GM21515 (cell line): ENCODE results near the gene MBOAT1.
"Not testable (repeated sequence)": the region's sequence is repeated elsewhere in the genome, so short reads cannot be mapped to it uniquely, and the experiment has no call there.

ENCODE experiments used
- ATAC-seq: cut with Tn5 transposase; IDR thresholded peaks from one replicate; pipeline ENCODE4 v1.9.1; 2021; ENCODE audit not compliant: unreplicated experiment

MBOAT1 gene

DNA sequence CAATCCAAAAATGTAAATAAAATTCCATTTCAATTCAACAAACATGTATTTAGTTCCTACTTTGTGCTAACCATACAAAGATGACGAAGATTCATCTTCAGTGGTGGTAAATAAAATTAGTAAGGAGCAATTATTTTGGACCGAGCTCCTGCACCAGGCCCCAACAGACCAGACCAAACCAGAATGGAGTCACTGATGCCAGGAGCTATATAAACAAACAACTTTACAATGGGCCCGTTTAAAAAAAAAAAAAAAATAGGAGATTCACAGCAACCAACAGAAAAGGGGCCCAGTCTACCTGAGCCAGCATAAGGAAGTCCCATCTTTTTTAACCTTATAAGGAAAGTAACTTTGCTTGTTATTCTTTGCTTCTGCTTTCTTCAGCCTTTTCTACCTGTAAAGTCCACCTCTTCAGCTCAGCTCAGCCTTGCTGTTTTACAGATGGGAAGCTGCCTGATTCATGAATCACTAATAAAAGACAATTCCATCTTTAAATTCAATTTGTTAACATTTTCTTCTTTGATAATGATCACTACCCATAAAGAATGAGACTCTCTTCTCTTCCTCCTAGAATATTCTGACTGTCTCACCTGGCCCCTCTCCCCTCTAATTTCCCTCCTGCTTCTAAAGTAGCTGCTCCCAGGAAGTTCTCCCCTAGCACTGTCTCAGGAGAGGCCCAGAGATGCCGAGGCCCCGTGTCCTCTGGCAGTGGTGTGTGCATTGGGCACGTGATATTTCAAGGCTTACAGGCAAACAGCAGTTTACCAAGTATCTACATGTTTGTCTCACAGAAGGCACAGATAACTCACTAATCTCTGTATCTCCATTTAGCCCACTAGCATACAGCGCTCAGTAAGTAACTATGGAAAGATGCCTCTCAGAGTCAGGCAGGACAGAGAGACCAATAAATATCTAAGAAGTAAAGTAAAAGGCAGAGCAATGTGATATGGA lies 8.4 kb downstream of the MBOAT1 start:
- no peak for ATAC-seq

GRCh38 chr6:20202699-20203302 lies 9.5 kb downstream of the MBOAT1 start:
- ATAC-seq: no peak

DNA sequence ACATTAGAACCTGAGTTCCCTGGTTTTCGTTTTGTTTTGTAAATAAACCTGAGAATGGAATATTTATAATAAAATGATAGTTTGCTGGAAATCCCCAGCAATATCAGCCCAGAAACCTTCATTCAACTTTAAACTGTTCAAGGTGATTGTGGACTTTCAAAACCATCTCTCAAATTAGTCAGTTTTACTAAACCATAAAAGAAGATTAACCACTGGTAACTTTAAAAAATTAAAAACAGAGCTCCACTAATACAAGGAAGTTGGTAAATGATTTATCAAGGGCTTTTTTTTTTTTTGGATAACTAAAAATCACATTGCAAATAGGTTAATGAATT lies 10.0 kb downstream of the MBOAT1 start:
- no peak for ATAC-seq

DNA sequence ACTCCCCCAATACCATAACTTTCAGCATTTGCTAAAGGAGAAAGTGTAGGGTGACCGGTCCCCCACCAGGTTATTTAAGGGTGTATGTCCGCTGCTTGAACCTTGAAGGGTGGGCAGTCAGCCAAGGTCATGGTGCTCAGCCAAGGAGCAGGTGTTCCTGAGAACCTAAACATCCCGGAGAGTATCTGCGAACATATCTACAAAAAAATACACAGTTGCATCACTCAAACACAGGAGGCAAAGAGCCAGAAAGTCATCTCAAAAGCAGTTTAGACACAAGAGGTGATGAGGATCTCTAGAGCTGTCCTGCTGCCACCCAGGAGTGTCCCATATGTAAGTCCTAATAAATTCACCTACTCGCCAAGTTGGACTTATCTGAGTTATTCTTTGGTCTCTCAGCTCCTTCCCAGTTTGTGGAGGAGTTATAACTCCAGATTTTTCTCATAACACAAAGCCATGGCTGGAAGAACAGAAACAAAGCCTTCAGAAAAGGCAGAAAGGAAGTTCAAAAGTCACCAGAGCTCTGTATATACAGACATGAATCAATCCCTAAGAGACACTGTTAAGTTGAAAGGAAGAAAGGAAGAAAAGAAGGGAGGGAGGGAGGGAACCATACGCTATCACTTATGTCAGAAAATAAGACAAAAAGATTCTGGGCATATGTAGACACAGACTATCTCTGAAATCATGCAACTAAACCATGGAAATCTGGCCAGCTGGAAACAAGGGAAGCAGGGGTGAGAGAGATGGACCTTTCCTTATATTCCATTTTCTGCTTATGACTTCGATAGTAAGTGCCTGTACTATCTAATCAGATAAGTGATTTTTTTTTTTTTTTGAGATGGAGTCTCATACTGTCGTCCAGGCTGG lies 11.3 kb downstream of the MBOAT1 start:
- no peak for ATAC-seq

- no peak for ATAC-seq
Observed at GRCh38 chr6:20198775-20199174, 13.5 kb downstream of the MBOAT1 start.

DNA sequence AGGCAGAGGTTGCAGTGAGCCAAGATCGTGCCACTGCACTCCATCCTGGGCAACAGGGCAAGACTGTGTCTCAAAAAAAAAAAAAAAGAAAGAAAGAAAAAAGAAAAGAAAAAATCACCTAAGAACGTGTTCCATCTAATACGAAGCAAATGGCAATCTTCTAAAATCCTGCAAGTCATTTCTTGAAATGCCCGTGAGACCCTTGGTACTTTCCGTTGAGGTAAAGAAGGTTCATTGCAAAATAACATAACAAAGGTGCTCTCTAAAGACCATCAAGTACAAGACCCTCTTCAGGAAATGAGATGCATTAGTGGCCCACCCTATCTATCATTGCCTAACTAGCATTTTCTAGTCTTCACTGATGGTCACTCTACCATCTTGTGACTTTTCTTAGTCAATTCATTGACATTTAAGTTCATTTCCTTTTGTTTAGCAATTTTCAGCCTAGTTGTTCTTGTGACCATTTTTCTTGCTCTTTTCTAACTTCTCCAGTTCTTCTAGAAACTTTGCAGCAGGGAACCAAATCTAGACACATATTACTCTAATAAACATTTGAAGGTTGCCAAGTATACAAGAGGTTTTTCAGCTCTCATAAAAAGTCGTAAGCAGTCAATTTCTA lies 14.0 kb downstream of the MBOAT1 start:
- ATAC-seq: no peak

DNA sequence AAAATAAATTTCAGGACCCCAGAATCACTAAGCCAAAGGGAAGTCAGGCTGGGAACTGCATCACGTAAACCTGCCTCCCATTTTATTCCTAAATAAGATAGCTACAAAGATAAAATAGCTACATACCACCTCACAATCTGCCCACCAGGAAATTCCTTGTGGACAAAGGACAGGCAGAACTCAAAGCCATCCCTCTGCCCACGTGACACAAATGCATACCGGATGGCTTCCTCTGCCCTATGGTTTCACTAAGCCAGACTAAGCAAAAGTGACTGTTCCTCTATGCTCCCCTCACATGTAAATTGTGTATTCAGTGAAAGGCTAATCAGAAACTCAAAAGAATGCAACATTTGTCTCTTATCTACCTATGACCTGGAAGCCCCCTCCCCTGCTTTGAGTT lies 15.0 kb downstream of the MBOAT1 start:
- no peak for ATAC-seq

DNA sequence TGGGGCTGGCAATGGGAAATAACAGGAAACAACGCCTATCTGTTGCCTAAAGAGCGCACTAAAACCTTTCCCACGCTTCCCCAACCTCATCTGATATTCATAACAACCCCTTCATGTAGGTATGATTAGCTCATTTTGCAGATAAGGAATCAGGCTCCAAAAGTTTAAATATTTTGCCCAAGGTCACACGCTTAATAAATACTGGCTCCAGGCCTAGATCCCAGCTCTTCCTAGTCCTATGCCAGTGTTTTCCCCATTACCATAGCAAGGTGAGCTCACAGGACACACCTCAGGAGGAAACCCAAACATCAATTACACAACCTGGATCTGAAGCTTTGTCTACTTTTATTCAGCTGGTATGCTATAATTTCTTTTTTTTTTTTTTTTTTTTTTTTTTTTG lies 19.6 kb downstream of the MBOAT1 start:
- no peak for ATAC-seq

DNA sequence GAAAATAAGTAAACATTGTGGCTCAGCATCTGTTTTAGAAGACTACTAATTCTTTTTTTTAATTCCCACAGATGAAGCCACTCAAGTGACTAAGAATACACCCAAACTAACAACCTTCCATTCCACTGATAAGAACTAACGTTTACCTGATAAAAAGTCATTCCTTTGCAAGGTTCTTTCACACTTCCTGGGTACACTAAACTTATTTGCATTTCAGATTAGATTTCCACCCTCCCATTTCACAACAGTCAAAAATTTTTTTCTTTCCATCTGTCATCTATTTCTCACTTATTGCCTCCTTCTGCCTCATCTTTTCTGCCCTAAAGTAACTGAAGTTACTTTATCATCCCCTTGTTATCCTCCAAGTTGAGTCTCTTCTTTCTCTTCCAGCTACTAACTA lies 20.3 kb downstream of the MBOAT1 start:
- ATAC-seq: no peak

DNA sequence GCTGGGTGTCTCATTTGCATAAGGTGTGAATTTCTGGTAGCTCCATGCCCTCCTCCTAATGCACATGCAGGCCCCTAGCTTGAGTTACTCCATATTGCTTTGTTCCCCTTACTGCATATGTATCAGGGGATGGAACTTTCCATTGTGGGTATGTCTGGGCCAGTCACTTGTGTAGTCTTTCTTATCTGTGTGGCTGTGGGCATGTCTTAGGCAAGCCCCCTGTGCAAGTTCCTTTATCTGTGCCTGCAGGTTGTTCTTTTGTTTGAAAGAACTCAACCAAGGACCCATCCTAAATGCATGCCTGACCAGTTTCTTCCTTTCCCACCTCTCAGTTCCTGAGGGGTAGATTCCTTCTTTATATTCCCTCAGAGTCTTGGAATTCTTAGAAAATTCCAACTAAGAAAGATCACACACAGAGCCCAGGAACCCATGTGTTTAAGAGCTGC lies 23.6 kb downstream of the MBOAT1 start:
- ATAC-seq: no peak

DNA sequence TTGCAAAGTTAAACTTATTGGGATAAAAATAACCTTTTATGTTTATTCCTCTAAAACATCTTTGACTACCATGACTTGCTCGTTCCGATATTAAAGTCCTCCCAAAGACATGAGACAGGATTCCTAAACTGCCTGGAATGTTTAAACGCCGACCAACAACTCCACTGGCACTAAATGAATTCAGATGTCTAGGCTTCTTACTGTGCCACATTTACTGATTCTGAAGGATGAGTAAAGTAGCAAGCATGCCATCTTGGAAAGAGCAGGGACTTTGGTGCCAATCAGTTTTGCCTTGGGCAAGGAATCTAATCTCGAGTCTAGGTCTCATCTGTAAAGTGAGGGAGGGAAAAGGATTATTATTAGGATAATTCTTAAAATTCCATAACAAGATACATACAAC lies 25.3 kb downstream of the MBOAT1 start:
- no peak for ATAC-seq

- no peak for ATAC-seq
Observed at GRCh38 chr6:20183706-20184105, 28.6 kb downstream of the MBOAT1 start.

DNA sequence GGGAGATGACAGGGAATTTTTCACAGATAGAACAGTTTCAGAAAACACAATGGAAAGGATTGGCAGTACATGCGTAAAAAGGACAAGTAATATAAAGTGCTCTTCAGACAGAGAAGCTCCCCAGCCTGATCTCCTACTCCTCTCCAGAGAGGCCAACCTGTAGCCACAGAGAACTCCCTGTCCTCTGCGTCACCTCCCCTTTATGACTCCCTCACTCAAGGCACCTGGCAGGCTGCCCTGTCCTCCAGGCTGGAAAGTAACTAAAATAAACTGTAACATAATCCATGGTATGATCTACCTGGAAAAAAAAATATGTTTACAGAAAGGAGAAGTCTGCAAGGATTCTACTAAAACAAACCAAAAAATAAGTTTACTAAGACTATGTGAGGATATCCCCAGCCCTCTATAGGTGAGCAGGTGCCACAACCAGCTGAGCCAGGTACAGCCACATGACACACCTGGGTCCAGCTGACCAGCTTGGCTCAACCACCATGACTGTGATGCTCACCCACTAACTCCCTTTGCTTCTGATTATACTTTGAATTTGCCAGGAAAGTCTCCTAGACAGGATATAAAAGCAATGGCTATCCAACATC lies 29.2 kb downstream of the MBOAT1 start:
- ATAC-seq: no peak

GRCh38 chr6:20182069-20182468 lies 30.2 kb downstream of the MBOAT1 start:
- no peak for ATAC-seq

DNA sequence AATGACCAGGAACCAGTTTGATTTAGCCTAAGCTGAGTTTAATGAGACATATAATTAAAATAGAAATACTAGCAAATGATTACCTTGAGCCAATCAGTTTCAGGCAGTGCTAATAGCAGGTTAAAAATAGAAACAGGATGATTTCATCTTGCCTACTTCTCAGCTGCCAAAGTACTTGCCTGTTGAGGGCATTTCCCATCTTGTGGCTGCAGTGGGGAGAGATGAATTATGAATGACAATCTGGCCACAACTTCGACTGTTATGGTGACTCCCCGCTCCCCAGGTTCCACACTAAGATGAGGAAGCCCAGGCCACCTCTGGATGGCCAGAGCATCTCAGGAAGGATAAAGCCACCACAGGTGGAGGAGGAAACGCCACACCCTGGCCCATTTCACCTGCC lies 31.3 kb downstream of the MBOAT1 start:
- no peak for ATAC-seq

DNA sequence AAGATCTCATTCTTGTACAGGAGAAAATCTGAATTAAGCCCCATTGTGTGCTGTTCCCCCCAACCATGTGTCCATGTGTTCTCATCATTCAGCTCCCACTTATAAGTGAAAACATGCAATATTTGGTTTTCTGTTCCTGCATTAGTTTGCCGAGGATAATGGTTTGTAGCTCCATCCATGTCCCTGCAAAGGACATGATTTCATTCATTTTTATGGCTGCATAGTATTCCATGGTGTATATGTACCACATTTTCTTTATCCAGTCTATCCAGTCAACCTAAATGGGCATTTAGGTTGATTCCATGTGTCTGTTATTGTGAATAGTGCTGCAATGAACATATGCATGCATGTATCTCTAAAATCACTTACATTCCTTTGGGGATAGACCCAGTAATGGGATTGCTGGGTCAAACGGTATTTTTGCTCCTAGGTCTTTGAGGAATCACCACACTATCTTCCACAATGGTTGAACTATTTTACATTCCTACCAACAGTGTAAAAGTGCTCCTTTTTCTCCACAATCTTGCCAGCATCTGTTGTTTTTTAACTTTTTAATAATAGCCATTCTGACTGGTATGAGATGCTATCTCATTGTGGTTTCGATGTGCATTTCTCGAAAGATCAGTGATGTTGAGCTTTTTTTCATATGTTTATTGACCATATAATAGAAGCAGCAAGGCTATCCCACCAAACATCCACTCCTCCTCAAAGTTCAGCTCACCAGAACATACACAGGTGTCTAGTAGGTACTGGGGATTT lies 32.8 kb downstream of the MBOAT1 start:
- ATAC-seq: not testable (repeated sequence)

GRCh38 chr6:20178327-20178726 lies 33.9 kb downstream of the MBOAT1 start:
- ATAC-seq: no peak

DNA sequence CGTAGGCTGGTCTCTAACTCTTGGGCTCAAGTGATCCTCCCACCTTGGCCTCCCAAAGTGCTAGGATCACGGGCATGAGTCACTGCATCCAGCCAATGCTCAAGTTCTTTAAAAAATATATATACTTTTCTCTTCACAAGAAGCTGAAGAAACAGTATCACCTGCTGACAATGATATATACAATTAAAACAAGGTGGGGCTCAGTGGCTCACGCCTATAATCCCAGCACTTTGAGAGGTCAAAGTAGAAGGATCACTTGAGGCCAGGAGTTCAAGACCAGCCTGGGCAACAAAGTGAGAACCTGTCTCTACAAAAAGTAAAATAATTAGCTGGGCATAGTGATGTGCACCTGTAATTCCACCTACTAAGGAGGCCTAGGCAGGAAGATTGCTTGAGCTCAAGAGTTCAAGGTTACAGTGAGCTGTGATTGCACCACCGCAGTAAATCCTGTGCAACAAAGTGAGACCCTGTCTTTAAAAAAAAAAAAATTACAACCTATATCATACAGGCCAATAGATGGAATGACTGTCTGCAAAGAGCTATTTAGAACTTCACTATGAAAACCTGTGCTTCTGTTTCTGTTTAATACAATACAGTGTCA lies 36.4 kb downstream of the MBOAT1 start:
- ATAC-seq: no peak
